SK-N-SH treated with all-trans-retinoic acid at 6 μM for 48 hours (cell line): ENCODE results near the gene TEX14.

ENCODE experiments used
- ARNTL ChIP-seq: fragments of 450-650 bp; formaldehyde crosslinking; IDR thresholded peaks from 2 replicates; pipeline ENCODE4 v1.5.0; 2020; ENCODE audit warnings: low read depth, mild to moderate bottlenecking, moderate library complexity, borderline replicate concordance
- CREB5 ChIP-seq: fragments of 250-450 bp; sonication (Bioruptor Pico); IDR thresholded peaks from 2 replicates; pipeline ENCODE4 v1.5.1; 2020; ENCODE audit warnings: low read depth, mild to moderate bottlenecking, moderate library complexity
- CSDC2 ChIP-seq: fragments of 250-450 bp; sonication (Bioruptor Pico); IDR thresholded peaks from 2 replicates; pipeline ENCODE4 v1.5.0; 2020; ENCODE audit warnings: mild to moderate bottlenecking, moderate library complexity
- PATZ1 ChIP-seq: fragments of 250-450 bp; sonication (Bioruptor Pico); IDR thresholded peaks from 2 replicates; pipeline ENCODE4 v1.8.0; 2020; ENCODE audit warnings: mild to moderate bottlenecking, moderate library complexity, borderline replicate concordance
- SNAI2 ChIP-seq: fragments of 250-450 bp; sonication (Bioruptor Pico); IDR thresholded peaks from 2 replicates; pipeline ENCODE4 v1.5.0; 2020; ENCODE audit warnings: mild to moderate bottlenecking, moderate library complexity
- ZC3H10 ChIP-seq: fragments of 250-450 bp; sonication (Bioruptor Pico); IDR thresholded peaks from 2 replicates; pipeline ENCODE4 v1.5.1; 2021; ENCODE audit warnings: mild to moderate bottlenecking, moderate library complexity
- ZFP3 ChIP-seq: fragments of 250-450 bp; sonication (Bioruptor Pico); IDR thresholded peaks from 2 replicates; pipeline ENCODE4 v1.5.0; 2020; ENCODE audit warnings: mild to moderate bottlenecking, moderate library complexity
- ZFP30 ChIP-seq: fragments of 450-650 bp; formaldehyde crosslinking; IDR thresholded peaks from 2 replicates; pipeline ENCODE4 v1.5.0; 2022; ENCODE audit warnings: mild to moderate bottlenecking, moderate library complexity
- ZNF70 ChIP-seq: fragments of 450-650 bp; formaldehyde crosslinking; IDR thresholded peaks from 2 replicates; pipeline ENCODE4 v1.5.0; 2020; ENCODE audit warnings: mild to moderate bottlenecking, moderate library complexity

GRCh38 chr17:58513267-58513964 lies 178.4 kb downstream of the TEX14 start:
- no peak for TF ChIP-seq CREB5 (CRISPR knock-in tag)
- no peak for TF ChIP-seq CSDC2 (CRISPR knock-in tag)
- TF ChIP-seq PATZ1 = no peak
- no peak for TF ChIP-seq ZFP30
- TF ChIP-seq ZFP3 (CRISPR knock-in tag) = no peak
- no peak for TF ChIP-seq ZNF70 (CRISPR knock-in tag)
- no peak for TF ChIP-seq ZC3H10 (CRISPR knock-in tag)
- no peak for TF ChIP-seq SNAI2
- no peak for TF ChIP-seq ARNTL (CRISPR knock-in tag)
